Liver (tissue), 9 donors: ENCODE results near the gene TMEM89. TPM values are rescaled to one million over a fixed set of nuclear protein-coding genes. Genes with fewer than 3 reads are reported as not detected.

Experiments
- DNase-seq: peaks from one replicate; pipeline ENCODE4 v3.0.0-alpha.2; 2017; ENCODE audit warnings: low spot score
- H3K27ac ChIP-seq, 2 donors: one replicate each; pipeline ENCODE4 v1.7.0; 2013; ENCODE audit warnings: inconsistent platforms in 2 of 2, low read length in 2 of 2, control low read depth in 1 of 2, low read depth in 1 of 2, mild to moderate bottlenecking in 1 of 2
- H3K27me3 ChIP-seq, 4 donors: one replicate each; pipeline versions ENCODE4 v1.6.1 to v1.7.0; 2013; ENCODE audit warnings: low read length in 3 of 4, inconsistent platforms in 1 of 4, mild to moderate bottlenecking in 1 of 4, moderate library complexity in 1 of 4; ENCODE audit not compliant: control insufficient read depth in 4 of 4, insufficient read depth in 4 of 4
- H3K36me3 ChIP-seq, 4 donors: one replicate each; pipeline versions ENCODE4 v1.6.1 to v1.7.0; 2013; ENCODE audit warnings: low read length in 3 of 4, mild to moderate bottlenecking in 3 of 4, low read depth in 1 of 4, moderate library complexity in 1 of 4; ENCODE audit not compliant: control insufficient read depth in 4 of 4, insufficient read depth in 3 of 4
- H3K4me1 ChIP-seq, 4 donors: one replicate each; pipeline versions ENCODE4 v1.6.1 to v1.7.0; 2013; ENCODE audit warnings: low read length in 3 of 4, mild to moderate bottlenecking in 3 of 4, moderate library complexity in 1 of 4; ENCODE audit not compliant: control insufficient read depth in 4 of 4, insufficient read depth in 4 of 4
- H3K4me3 ChIP-seq, 3 donors: one replicate each; pipeline versions ENCODE4 v1.6.1 to v1.7.0; 2013; ENCODE audit warnings: low read length in 3 of 3, control low read depth in 1 of 3, low read depth in 1 of 3, mild to moderate bottlenecking in 1 of 3
- H3K9ac ChIP-seq, 2 donors: one replicate each; pipeline ENCODE4 v1.7.0; 2013; ENCODE audit warnings: low read length in 2 of 2, mild to moderate bottlenecking in 2 of 2, moderate library complexity in 2 of 2, control low read depth in 1 of 2, low read depth in 1 of 2
- H3K9me3 ChIP-seq, 4 donors: one replicate each; pipeline versions ENCODE4 v1.6.1 to v1.7.0; 2013; ENCODE audit warnings: low read length in 3 of 4; ENCODE audit not compliant: control insufficient read depth in 4 of 4
- CTCF ChIP-seq: fragments of 150-350 bp; IDR thresholded peaks from 2 replicates; pipeline ENCODE4 v1.5.1; 2017; ENCODE audit warnings: improper control_type of control experiment, low read depth, low read length; ENCODE audit not compliant: missing input control
- EGR1 ChIP-seq, 2 donors: IDR thresholded peaks; 2 replicates each; pipeline ENCODE4 v1.6.1; 2016 to 2018; ENCODE audit warnings: antibody characterized with exemption in 2 of 2, low read depth in 2 of 2
- FOXA1 ChIP-seq: IDR thresholded peaks from 2 replicates; pipeline ENCODE4 v1.6.1; 2016; ENCODE audit warnings: antibody characterized with exemption
- FOXA2 ChIP-seq: IDR thresholded peaks from 2 replicates; pipeline ENCODE4 v1.6.1; 2016; ENCODE audit warnings: antibody characterized with exemption
- GABPA ChIP-seq, 2 donors: IDR thresholded peaks in 1 of 2; conservative IDR thresholded peaks in 1 of 2; 2 replicates each; pipeline ENCODE4 v1.6.1; 2016; ENCODE audit warnings: antibody characterized with exemption in 2 of 2, mild to moderate bottlenecking in 1 of 2, moderate library complexity in 1 of 2
- HNF4A ChIP-seq, 2 donors: conservative IDR thresholded peaks; 2 replicates each; pipeline ENCODE4 v1.6.1; 2016; ENCODE audit warnings: antibody characterized with exemption in 2 of 2, mild to moderate bottlenecking in 2 of 2
- HNF4G ChIP-seq: IDR thresholded peaks from 2 replicates; pipeline ENCODE4 v1.6.1; 2016; ENCODE audit warnings: antibody characterized with exemption
- JUND ChIP-seq, 2 donors: IDR thresholded peaks; 2 replicates each; pipeline ENCODE4 v1.6.1; 2016; ENCODE audit warnings: antibody characterized with exemption in 2 of 2
- MAX ChIP-seq: IDR thresholded peaks from 2 replicates; pipeline ENCODE4 v1.6.1; 2016; ENCODE audit warnings: antibody characterized with exemption
- RAD21 ChIP-seq, 2 donors: IDR thresholded peaks; 2 replicates each; pipeline ENCODE4 v1.6.1; 2016; ENCODE audit warnings: antibody characterized with exemption in 2 of 2, mild to moderate bottlenecking in 2 of 2
- RXRA ChIP-seq, 2 donors: IDR thresholded peaks; 2 replicates each; pipeline ENCODE4 v1.6.1; 2017 to 2018; ENCODE audit warnings: antibody characterized with exemption in 2 of 2, mild to moderate bottlenecking in 1 of 2
- SP1 ChIP-seq: IDR thresholded peaks from 2 replicates; pipeline ENCODE4 v1.6.1; 2018; ENCODE audit warnings: antibody characterized with exemption, mild to moderate bottlenecking
- TAF1 ChIP-seq: conservative IDR thresholded peaks from 2 replicates; pipeline ENCODE4 v1.6.1; 2016; ENCODE audit warnings: antibody characterized with exemption, mild to moderate bottlenecking
- YY1 ChIP-seq: IDR thresholded peaks from 2 replicates; pipeline ENCODE4 v1.6.1; 2016; ENCODE audit warnings: antibody characterized with exemption, mild to moderate bottlenecking
- WGBS: extraction: QIAGEN DNeasy Blood & Tissue Kit; methylation state at CpG from one replicate; pipeline ENCODE4 v1.1.7; 2013; 5-methylcytosine and 5-hydroxymethylcytosine counted together
- polyA plus RNA-seq, 2 donors: library from polyadenylated mRNA; stranded (reverse) in 1 of 2; unstranded in 1 of 2; fragments of 200-250 nt in 1 of 2; fragments of >200 nt in 1 of 2; fragmentation: Nextera tagmentation in 1 of 2; extraction: Ambion mirVana in 1 of 2; gene quantifications; one replicate each; pipeline versions ENCODE4 v1.2.1 to v1.2.3, GENCODE V29; 2013 to 2015
- total RNA-seq, 2 donors: library from RNA; depleted of rRNA; stranded (reverse); fragments of >200 nt; gene quantifications; one replicate each; pipeline ENCODE4 v1.2.3, GENCODE V29; 2014
- TF ChIP-seq, protein P1 (sequence below): IDR thresholded peaks from 2 replicates; pipeline ENCODE4 v1.6.1; 2016; ENCODE audit warnings: antibody characterized with exemption
- TF ChIP-seq, protein P2 (sequence below): IDR thresholded peaks from 2 replicates; pipeline ENCODE4 v1.6.1; 2016; ENCODE audit warnings: antibody characterized with exemption
- TF ChIP-seq, protein P3 (sequence below): IDR thresholded peaks from 2 replicates; pipeline ENCODE4 v1.6.1; 2016; ENCODE audit warnings: antibody characterized with exemption, mild to moderate bottlenecking
- donor health status: healthy.
- donor health status: healthy.
- donor health status: healthy.
- donor health status: healthy.
- donor health status: healthy.

The TMEM89 gene
- total and polyA plus RNA-seq, 4 donors = not detected

GRCh38 chr3:48663489-48664312, 42.1 kb upstream of the TMEM89 start:
- peaks cover 0 to 5% (median 0%) of the 10 kb centered on the region in 4 donors for H3K27me3 ChIP-seq
- peak overlapping the region in 2 of 3 donors; percentile 49 for H3K4me3 ChIP-seq
- WGBS = 3% methylated on average over 66 of the region's 66 CpGs
- TF ChIP-seq MAX (no peak), RXRA (IDR thresholded peaks at IDR 0.05) (no peak), SP1 (no peak), RAD21 (IDR thresholded peaks at IDR 0.05) (peak in 1 of 2 donors; percentile 28), FOXA2 (no peak), TAF1 (no peak), HNF4A (conservative IDR thresholded peaks at IDR 0.05) (no peak), YY1 (no peak), GABPA (IDR thresholded peaks at IDR 0.05 in 1 of 2, conservative IDR thresholded peaks at IDR 0.05 in 1 of 2) (peak in 1 of 2 donors; percentile 48), EGR1 (IDR thresholded peaks at IDR 0.05; ENCODE audit: low read depth in 2 of 2) (no peak), HNF4G (no peak), CTCF (peak; percentile 50), JUND (IDR thresholded peaks at IDR 0.05) (no peak), FOXA1 (no peak)
- TF ChIP-seq, protein P1, sequence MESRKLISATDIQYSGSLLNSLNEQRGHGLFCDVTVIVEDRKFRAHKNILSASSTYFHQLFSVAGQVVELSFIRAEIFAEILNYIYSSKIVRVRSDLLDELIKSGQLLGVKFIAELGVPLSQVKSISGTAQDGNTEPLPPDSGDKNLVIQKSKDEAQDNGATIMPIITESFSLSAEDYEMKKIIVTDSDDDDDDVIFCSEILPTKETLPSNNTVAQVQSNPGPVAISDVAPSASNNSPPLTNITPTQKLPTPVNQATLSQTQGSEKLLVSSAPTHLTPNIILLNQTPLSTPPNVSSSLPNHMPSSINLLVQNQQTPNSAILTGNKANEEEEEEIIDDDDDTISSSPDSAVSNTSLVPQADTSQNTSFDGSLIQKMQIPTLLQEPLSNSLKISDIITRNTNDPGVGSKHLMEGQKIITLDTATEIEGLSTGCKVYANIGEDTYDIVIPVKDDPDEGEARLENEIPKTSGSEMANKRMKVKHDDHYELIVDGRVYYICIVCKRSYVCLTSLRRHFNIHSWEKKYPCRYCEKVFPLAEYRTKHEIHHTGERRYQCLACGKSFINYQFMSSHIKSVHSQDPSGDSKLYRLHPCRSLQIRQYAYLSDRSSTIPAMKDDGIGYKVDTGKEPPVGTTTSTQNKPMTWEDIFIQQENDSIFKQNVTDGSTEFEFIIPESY = no peak
- TF ChIP-seq, protein P2, sequence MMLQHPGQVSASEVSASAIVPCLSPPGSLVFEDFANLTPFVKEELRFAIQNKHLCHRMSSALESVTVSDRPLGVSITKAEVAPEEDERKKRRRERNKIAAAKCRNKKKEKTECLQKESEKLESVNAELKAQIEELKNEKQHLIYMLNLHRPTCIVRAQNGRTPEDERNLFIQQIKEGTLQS = no peak
- TF ChIP-seq, protein P3, sequence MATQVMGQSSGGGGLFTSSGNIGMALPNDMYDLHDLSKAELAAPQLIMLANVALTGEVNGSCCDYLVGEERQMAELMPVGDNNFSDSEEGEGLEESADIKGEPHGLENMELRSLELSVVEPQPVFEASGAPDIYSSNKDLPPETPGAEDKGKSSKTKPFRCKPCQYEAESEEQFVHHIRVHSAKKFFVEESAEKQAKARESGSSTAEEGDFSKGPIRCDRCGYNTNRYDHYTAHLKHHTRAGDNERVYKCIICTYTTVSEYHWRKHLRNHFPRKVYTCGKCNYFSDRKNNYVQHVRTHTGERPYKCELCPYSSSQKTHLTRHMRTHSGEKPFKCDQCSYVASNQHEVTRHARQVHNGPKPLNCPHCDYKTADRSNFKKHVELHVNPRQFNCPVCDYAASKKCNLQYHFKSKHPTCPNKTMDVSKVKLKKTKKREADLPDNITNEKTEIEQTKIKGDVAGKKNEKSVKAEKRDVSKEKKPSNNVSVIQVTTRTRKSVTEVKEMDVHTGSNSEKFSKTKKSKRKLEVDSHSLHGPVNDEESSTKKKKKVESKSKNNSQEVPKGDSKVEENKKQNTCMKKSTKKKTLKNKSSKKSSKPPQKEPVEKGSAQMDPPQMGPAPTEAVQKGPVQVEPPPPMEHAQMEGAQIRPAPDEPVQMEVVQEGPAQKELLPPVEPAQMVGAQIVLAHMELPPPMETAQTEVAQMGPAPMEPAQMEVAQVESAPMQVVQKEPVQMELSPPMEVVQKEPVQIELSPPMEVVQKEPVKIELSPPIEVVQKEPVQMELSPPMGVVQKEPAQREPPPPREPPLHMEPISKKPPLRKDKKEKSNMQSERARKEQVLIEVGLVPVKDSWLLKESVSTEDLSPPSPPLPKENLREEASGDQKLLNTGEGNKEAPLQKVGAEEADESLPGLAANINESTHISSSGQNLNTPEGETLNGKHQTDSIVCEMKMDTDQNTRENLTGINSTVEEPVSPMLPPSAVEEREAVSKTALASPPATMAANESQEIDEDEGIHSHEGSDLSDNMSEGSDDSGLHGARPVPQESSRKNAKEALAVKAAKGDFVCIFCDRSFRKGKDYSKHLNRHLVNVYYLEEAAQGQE = peak; percentile 34
- H3K27ac ChIP-seq = no peak overlapping the region
- no peaks in the 10 kb centered on the region for H3K36me3 ChIP-seq
- H3K9ac ChIP-seq = no peak overlapping the region
- peaks cover 0 to 15% (median 14%) of the 10 kb centered on the region in 4 donors for H3K4me1 ChIP-seq
- peak; percentile 96 for DNase-seq
- H3K9me3 ChIP-seq = peaks cover 0 to 6% (median 0%) of the 10 kb centered on the region in 4 donors
